Myocyte (in vitro differentiated cells): ENCODE results near the gene PHACTR3. TPM values are rescaled to one million over a fixed set of nuclear protein-coding genes. Genes with fewer than 3 reads are reported as not detected.

Source experiments
- DNase-seq: peaks from one replicate; pipeline ENCODE4 v3.0.0-alpha.2; 2012; ENCODE audit warnings: low read depth
- total RNA-seq: library from RNA; depleted of rRNA; stranded (reverse); fragments of >200 nt; gene quantifications from 2 replicates; pipeline ENCODE4 v1.2.3, GENCODE V29; 2014

The PHACTR3 gene
- total RNA-seq, 1 donor from 2014 or later: not detected

GRCh38 chr20:59573837-59574236 is 30.5 kb upstream of the PHACTR3 start:
- DNase-seq: no peak

GRCh38 chr20:59574308-59574707 is 30.0 kb upstream of the PHACTR3 start:
- DNase-seq: no peak

GRCh38 chr20:59575216-59575615 is 29.1 kb upstream of the PHACTR3 start:
- no peak for DNase-seq

GRCh38 chr20:59575653-59576052 is 28.7 kb upstream of the PHACTR3 start:
- no peak for DNase-seq

- no peak for DNase-seq
These were observed 28.0 kb upstream of the PHACTR3 start for GRCh38 chr20:59576216-59576953.

GRCh38 chr20:59577037-59577808 is 27.1 kb upstream of the PHACTR3 start:
- DNase-seq: no peak

DNA sequence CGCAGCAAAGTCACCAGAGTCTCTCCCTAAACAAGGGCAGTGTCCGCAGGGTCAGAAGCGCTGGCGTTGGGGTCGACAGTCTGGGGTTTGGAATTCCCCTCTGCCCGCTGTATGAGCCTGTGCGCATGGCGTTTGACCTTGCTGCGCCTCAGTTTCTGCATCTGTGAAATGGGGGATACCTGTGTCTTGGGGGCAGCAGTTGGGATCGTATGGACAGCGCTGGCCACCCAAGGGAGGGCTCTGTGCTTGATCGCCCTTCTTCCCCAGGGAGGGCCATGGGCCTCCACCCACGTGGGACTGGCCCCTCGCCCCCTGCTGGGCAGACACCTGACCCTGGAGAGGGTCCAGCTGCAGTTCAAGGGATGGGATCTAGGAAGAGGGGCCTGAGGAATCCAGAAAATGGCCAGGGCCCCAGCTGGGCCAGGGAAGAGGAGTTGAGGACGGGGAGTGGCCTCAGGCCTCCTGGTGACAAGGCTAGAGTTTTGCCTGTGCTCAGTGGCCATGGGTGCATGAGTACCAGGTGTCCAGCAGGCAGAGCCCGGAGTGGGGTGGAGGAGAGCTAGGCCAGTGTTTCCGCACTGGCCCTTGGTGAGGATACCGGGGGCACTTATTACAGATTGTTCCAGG is 26.4 kb upstream of the PHACTR3 start:
- no peak for DNase-seq

GRCh38 chr20:59578436-59579403 is 25.6 kb upstream of the PHACTR3 start:
- DNase-seq: no peak

DNA sequence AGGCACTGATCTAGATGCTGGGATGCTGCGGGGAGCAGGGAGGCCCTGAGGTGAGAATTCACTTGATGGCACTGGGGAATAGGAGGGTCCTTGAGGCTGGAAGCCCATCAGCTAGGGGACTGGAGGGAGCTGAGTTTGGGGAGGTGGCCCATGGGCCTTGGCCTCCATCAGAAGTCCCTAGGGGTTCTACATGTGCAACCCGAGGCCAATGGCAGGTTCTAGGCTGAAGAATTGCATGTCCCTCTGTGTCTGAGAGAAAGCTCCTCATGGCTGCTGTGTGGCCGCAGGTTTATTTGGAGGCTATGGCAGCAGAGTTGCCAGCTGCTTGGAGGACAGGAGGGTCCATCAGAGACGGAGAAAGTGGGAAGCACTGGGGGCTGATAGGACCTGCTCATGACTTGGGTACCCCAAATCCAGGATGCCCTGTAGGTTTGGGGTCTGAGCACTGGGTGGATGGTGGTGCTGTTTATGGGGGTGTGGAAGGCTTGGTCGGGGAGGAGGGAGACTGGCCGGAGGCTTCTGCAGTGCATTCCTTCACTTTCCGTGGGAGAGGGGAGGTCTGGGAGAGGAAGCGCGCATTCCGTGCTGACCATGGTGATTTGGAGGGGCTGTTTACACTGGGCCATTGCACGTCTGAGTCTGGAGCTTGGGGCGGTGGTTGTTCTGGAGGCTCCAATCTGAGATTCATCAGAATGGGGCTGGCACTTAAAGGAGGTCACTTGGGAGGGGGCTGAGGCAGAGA is 24.8 kb upstream of the PHACTR3 start:
- no peak for DNase-seq

GRCh38 chr20:59580146-59580946 is 24.0 kb upstream of the PHACTR3 start:
- no peak for DNase-seq

- no peak for DNase-seq
These were observed 23.3 kb upstream of the PHACTR3 start for GRCh38 chr20:59580991-59581401.

DNA sequence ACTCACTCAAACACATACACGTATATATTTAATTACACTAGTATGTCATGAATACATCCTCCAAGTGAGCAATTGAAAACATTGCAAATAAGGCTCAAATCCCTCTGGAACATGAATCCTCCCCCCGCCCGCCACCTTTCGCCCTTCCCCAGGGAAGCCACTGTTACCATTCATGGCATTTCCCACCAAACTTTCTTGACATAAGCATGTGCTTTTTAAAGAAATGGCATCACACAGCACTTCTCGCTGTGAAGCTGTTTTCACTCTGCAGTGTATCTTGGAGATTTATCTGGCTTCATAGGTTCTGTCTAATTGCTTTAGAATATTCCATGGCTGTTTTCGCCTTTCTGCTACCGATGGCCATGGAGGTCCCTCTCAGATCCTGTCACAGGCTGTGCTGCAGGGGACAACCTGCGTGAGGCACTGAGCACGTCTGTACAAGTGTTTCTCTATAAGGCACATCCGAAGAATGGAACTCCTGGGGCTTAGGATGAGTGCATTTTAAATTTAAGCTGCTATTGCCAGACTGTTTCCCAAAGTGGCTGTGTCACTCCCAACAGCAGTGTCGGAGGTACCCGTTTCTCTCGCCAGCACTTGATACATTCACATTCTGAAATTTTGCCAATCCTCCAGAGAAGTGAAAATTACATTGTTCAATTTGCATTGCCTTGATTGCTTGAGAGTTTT is 22.2 kb upstream of the PHACTR3 start:
- DNase-seq: no peak

DNA sequence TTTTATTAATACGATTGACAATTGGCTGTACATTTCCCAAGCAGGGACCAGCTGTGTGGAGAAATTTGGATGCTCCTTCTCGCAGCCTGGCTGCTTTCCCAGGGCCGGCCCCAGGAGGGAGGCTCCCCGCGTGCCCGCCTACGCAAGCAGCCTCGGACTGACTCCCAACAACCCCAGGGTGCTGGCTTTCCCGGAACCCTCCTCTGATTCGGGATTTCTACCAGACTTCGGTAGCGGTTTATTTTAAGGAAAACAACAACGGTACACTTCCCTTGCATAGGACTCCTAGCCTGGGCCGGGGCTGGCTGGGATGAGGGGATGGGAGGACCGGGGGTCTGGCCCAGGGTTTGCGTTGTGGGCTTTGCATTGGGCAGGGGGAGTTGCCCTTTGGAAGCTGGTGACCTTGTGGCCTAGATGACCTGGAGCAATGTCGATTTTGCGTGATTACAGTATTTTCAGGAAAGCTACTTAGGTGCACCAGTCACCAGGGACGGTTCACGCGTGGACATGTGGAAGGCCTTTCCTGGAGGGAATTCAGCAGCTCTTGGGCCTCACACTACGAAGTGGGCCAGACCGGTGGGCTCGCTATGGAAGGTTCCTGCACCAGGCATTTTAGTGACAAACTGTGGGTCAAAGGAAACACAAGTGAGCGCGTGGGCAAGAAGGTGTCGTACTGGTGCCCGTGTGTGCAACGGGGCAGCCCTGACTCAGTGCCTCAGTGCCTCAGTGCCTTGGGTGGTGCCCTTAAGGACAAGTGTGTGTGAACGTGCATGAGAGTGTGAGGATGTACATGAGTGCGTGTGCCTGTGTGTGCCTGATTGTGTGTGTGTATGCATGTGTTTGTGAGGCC is 20.7 kb upstream of the PHACTR3 start:
- DNase-seq: no peak

- no peak for DNase-seq
These were observed 19.9 kb upstream of the PHACTR3 start for GRCh38 chr20:59584278-59584925.

GRCh38 chr20:59585714-59586409 is 18.5 kb upstream of the PHACTR3 start:
- no peak for DNase-seq

DNA sequence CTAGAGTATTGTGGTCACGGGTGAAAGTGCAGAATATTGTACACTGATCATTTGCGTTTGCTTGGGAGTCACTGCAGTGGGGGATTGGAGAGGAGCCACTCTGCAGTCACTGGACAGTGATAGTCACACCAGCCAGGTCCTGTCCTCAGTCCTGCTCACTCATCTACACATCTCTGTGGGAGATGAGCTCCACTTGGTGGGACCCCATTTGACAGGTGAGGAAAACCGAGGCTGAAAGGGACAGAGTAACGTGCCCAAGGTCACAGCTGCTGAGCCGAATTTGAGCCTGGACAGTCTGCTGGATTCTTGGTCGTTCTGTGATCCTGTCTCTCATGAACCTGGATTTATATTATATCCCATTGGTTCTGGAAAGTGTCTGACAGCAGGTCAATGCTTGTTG is 17.7 kb upstream of the PHACTR3 start:
- no peak for DNase-seq

- DNase-seq: no peak
These were observed 16.8 kb upstream of the PHACTR3 start for GRCh38 chr20:59587570-59587969.
